OCI-M2 (cell line): Measurements from ENCODE around the gene NUDT1.
"Not testable (repeated sequence)": the region's sequence is repeated elsewhere in the genome, so short reads cannot be mapped to it uniquely, and the experiment has no call there.

ENCODE experiments used
- DNase-seq: peaks from one replicate; lab custom pipeline; 2025; ENCODE audit not compliant: unreplicated experiment; lab: John Stamatoyannopoulos, UW

Gene NUDT1

GRCh38 chr7:2264158-2264557 is 22.1 kb downstream of the NUDT1 start:
- DNase-seq = no peak

GRCh38 chr7:2266911-2267310 is 24.9 kb downstream of the NUDT1 start:
- DNase-seq = no peak

- DNase-seq = not testable (repeated sequence)
Observed at GRCh38 chr7:2269089-2269990, 27.3 kb downstream of the NUDT1 start.

GRCh38 chr7:2269991-2270460 is 28.0 kb downstream of the NUDT1 start:
- DNase-seq = no peak

- no peak for DNase-seq
Observed at GRCh38 chr7:2270495-2270894, 28.5 kb downstream of the NUDT1 start.

GRCh38 chr7:2271273-2272026 is 29.4 kb downstream of the NUDT1 start:
- no peak for DNase-seq

- DNase-seq = no peak
Observed at GRCh38 chr7:2272031-2272430, 30.0 kb downstream of the NUDT1 start.

- no peak for DNase-seq
Observed at GRCh38 chr7:2273866-2274265, 31.8 kb downstream of the NUDT1 start.

- DNase-seq = no peak
Observed at GRCh38 chr7:2274666-2275065, 32.6 kb downstream of the NUDT1 start.

GRCh38 chr7:2275101-2275500 is 33.1 kb downstream of the NUDT1 start:
- DNase-seq = no peak

- no peak for DNase-seq
Observed at GRCh38 chr7:2276107-2276506, 34.1 kb downstream of the NUDT1 start.

- no peak for DNase-seq
Observed at GRCh38 chr7:2278026-2278425, 36.0 kb downstream of the NUDT1 start.

- no peak for DNase-seq
Observed at GRCh38 chr7:2279896-2280295, 37.9 kb downstream of the NUDT1 start.

- DNase-seq = no peak
Observed at GRCh38 chr7:2280424-2280823, 38.4 kb downstream of the NUDT1 start.

- no peak for DNase-seq
Observed at GRCh38 chr7:2281541-2281940, 39.5 kb downstream of the NUDT1 start.

GRCh38 chr7:2282185-2282751 is 40.2 kb downstream of the NUDT1 start:
- DNase-seq = no peak

GRCh38 chr7:2283074-2283473 is 41.0 kb downstream of the NUDT1 start:
- no peak for DNase-seq

- no peak for DNase-seq
Observed at GRCh38 chr7:2287745-2288144, 45.7 kb downstream of the NUDT1 start.

GRCh38 chr7:2288503-2288902 is 46.5 kb downstream of the NUDT1 start:
- no peak for DNase-seq

- DNase-seq = no peak
Observed at GRCh38 chr7:2289111-2289586, 47.1 kb downstream of the NUDT1 start.

GRCh38 chr7:2289621-2290020 is 47.6 kb downstream of the NUDT1 start:
- no peak for DNase-seq

- DNase-seq = no peak
Observed at GRCh38 chr7:2290877-2291276, 48.9 kb downstream of the NUDT1 start.
